Fibroblast of the conjunctiva (primary cell): ENCODE measurements around the gene PLD6.
"Not testable (repeated sequence)": the region's sequence is repeated elsewhere in the genome, so short reads cannot be mapped to it uniquely, and the experiment has no call there.

Experiments
- DNase-seq: peaks from one replicate; pipeline ENCODE4 v3.0.0-alpha.2; 2010; ENCODE audit warnings: low read depth

The PLD6 gene

GRCh38 chr17:17200831-17201230 lies 5.3 kb downstream of the PLD6 start:
- no peak for DNase-seq

- no peak for DNase-seq
Observed at GRCh38 chr17:17200311-17200710, 5.8 kb downstream of the PLD6 start.

GRCh38 chr17:17198281-17198680 lies 7.9 kb downstream of the PLD6 start:
- no peak for DNase-seq

GRCh38 chr17:17196776-17197175 lies 9.4 kb downstream of the PLD6 start:
- no peak for DNase-seq

DNA sequence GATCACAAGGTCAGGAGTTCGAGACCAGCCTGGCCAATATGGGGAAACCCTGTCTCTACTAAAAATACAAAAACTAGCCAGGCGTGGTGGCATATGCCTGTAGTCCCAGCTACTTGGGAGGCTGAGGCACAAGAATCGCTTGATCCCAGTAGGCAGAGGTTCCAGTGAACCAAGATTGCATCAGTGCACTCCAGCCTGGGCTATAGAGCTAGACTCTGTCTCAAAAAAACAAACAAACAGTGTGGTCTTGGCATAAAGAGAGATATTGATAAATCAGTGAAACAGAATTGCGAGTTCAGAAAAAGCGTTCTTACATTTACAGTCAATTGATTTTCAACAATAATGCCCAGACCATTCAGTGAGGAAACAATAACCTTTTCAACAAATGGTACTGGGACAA lies 10.7 kb downstream of the PLD6 start:
- DNase-seq: not testable (repeated sequence)

DNA sequence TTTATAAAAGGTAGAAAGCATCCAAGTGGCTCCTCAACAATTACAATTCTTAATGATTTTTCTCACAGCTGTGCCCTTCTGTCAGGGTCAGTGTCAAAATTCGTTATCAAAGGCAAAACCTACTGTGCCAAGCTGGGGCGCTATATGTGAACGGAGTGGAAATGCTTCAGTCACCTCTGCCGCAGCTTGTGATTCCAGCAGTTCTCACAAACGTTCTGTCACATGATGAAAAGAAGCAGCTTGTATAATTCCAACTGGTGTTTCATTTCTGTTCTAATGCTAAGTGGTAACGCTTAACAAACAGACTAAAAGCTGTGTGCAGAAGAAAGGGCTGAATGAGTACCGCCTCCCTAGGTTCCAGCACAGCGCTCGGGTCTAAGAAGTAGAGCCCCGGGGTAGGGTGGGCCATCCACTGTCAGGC lies 14.2 kb downstream of the PLD6 start:
- DNase-seq: no peak

DNA sequence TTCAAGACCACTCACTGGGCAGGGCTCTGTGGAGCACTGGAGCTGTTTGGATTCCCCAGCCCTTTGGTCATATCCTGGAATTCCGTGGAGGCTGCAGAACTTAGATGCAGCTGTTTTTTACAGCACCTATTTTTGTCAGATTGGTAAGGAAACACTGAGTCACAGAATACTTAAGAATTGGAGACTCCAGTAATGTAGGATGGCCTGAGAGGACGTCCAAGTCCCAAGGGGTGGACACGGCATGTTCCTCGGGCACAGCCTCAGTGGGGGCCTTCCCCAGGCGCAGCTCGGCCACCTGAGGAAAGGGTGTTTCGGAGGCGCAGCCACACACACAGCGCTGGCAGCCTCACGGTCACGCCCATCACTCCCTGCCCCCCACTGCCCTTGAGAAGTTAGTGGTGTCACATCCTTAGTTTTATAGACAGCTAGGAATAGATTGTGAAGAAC lies 14.8 kb downstream of the PLD6 start:
- DNase-seq: no peak

GRCh38 chr17:17190188-17190587 lies 15.9 kb downstream of the PLD6 start:
- DNase-seq: no peak

- no peak for DNase-seq
Observed at GRCh38 chr17:17189559-17189958, 16.6 kb downstream of the PLD6 start.

DNA sequence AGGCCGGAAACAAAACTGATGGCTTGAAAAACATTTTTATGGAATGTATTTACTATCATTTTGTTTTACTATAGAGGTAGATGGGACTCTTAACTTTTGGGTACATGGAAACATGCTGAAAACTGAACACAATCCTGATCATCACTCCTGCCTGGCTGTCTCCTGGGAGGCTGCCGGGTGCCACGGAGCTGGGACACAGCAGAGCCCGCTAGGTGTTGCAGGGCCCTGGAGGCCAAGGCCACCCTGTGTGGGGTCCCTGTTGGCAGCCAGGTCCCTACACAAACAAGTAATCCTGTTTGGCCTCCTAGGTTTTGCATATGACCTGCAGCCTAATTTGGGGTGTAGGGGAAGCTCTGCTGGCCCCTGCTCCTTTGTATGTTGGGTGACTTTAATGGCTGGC lies 17.5 kb downstream of the PLD6 start:
- DNase-seq: no peak

DNA sequence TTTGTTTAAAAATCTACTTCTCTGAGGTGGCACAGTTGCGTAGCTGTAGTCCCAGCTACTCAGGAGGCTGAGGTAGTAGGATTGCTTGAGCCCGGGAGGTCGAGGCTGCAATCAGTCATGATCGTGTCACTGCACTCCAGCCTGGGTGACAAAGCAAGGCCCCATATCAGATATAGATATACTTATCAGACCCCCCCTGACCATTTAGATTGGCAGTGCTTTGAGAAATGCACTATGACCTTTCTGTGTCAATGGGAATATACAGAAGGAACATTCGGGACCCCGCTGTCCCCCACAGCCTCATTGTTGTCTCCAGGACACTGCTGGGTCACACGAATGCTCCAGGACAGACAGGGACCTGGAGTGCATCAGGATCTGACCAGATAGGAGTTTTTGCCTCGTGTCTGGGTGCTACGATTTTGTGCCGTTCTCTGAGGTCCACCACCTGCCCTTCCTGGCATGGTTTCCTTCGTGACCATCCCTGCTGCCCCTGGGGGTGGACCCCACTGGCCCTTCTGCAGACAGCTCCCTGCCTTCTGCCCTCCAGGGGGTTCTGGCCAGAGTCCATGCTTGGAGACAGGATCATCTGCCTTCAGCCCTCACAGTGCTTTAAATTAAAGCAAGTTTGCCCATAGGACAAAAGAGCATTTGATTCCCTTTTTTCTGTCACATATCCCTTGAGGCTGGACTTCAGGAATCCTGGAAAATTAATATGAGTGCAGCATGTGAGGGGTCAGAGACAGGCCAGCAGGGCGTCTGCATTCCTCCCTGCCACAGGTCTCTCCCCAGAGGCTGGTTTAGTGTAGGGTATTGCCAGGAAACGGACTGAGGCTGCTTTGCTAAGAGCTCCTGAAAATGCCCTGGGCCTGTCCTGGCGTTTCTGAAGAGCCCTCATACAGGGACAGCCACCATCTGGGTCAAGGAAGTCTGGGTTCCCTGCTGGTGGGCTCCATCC lies 19.3 kb downstream of the PLD6 start:
- no peak for DNase-seq

- DNase-seq: no peak
Observed at GRCh38 chr17:17186051-17186450, 20.1 kb downstream of the PLD6 start.

- not testable (repeated sequence) for DNase-seq
Observed at GRCh38 chr17:17184985-17185757, 21.0 kb downstream of the PLD6 start.

- DNase-seq: no peak
Observed at GRCh38 chr17:17183744-17184143, 22.4 kb downstream of the PLD6 start.

DNA sequence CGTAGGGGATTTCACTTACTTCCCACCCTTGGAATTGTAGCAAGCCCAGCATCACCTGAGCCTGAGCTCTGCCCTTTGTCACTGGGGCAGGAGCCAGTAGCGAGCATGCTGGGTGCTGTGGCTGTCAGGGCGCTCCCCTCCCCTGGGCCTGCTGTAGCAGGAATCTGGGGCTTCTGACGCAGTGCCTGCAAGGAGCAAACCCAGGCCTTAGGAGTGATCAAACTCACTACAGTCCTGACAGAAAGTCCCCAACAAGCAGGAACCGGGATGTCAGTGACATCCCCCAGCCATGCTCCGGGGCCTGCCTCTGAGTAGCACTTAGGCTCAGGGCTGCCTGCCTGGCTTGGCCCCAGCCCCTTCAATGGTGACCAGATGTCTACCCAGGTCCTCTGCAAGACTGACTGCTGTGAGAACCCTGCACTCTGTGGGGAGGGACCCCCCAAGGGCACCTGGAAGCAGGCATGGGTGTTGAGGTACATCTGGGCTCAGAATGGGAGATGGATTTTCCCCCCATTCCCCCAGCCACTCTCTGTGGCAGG lies 23.5 kb downstream of the PLD6 start:
- no peak for DNase-seq

GRCh38 chr17:17181666-17182597 lies 24.2 kb downstream of the PLD6 start:
- no peak for DNase-seq

DNA sequence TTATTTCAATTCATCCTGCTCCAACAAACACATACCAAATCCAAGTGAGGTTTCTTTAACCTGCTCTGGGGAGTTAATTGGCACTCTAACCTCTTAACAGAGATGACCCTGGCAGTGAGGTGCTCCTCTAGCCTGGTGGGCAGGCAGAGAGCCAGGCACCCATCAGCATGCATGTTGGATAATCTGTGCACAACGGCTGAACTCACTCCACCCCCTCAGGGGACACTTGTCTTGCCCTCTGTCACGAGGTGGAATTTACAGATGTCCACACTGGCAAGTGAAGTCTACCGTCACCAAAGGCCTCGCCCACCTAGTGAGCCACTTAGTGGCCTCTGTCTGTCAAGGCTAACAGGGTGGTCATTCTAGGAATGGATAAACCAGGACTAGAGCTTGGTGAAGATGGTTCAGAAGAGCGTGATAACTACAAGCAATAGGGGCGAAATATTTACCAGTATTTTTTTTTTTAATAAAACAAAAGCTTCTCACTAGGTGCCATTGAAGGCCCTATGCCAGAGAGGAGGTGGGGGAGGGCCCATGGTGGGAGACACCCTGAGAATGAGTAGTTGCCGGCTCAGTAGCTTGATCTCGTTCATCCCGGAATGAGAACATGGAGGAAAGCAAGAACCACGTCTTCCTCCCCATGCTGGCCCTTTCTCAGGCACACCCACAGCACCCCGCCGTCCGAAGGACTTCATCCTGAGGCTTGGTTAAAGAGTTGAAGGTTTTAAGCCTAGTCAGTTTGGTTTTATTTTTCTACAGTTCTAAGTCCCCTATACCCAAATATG lies 25.2 kb downstream of the PLD6 start:
- no peak for DNase-seq

GRCh38 chr17:17180141-17180603 lies 26.0 kb downstream of the PLD6 start:
- DNase-seq: no peak

DNA sequence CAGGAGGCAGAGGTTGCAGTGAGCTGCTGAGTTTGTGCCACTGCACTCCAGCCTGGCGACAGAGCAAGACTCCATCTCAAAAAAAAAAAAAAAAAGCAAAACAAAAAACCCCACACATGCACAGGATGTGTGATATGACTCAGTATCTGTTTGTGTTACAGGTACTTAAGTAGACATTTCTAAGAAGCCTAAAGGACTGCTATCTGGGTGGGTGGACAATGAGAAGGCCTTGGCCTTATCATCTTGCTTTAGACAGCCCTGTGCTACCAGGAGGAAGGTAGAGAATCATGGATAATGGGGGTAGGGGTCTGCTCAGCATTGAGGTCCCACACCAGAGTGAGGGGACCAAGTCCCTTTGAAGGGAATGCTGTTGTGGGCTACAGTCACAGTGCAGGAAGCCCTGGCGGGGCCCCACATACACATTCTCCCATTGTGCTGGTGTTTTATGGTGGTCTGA lies 26.7 kb downstream of the PLD6 start:
- no peak for DNase-seq

GRCh38 chr17:17177176-17177575 lies 29.0 kb downstream of the PLD6 start:
- no peak for DNase-seq

GRCh38 chr17:17176341-17176740 lies 29.8 kb downstream of the PLD6 start:
- no peak for DNase-seq
